Inflammatory macrophage (primary cell): ENCODE data around the gene GULP1.
"Not testable (repeated sequence)": the region's sequence is repeated elsewhere in the genome, so short reads cannot be mapped to it uniquely, and the experiment has no call there.

Experiments
- DNase-seq, 2 donors: peaks; one replicate each; pipeline ENCODE4 v3.0.0-alpha.2; 2020 to 2022

GULP1 gene

GRCh38 chr2:188430705-188431104 is 139.0 kb downstream of the GULP1 start:
- no peak for DNase-seq

DNA sequence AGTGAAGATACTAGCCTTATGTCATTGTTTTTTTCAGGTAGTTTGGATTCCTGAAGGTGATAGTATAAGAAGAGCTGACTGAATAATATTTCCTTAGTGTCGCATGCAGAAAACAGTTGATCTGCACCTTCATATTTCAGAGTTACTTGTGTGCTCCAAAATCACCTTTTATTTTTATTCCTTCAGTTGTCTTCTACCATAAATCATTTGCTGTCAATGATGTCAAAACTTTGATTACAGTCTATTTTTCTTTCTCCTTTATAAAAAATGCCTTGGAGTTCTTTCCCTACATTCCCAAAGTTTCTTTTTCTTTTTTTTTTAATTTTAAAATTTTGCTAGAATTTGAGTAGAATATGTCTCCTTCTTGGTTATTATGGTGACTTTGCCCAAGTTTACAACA is 142.3 kb downstream of the GULP1 start:
- no peak for DNase-seq

GRCh38 chr2:188435115-188435514 is 143.4 kb downstream of the GULP1 start:
- DNase-seq: no peak

- no peak for DNase-seq
Measured at GRCh38 chr2:188437537-188437936, 145.9 kb downstream of the GULP1 start.

GRCh38 chr2:188439986-188440385 is 148.3 kb downstream of the GULP1 start:
- no peak for DNase-seq

DNA sequence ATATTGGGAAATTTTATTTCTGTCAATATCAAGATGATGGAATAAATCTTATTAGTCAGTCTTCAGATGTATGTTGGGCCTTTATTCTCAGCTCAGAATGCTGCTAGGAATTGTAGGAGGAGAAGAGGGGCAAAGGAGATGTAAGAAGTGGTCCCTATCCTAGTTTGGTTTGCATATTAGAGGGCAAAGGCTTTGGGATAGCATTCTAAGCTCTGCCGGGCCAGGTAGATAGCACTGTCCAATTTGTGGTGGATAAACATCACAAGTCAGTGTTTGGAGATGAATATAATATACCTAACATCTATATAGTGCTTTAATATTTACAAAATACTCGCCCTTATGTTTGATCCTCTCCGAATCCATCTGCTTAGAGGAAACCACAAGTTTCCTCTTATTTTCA is 149.2 kb downstream of the GULP1 start:
- no peak for DNase-seq

DNA sequence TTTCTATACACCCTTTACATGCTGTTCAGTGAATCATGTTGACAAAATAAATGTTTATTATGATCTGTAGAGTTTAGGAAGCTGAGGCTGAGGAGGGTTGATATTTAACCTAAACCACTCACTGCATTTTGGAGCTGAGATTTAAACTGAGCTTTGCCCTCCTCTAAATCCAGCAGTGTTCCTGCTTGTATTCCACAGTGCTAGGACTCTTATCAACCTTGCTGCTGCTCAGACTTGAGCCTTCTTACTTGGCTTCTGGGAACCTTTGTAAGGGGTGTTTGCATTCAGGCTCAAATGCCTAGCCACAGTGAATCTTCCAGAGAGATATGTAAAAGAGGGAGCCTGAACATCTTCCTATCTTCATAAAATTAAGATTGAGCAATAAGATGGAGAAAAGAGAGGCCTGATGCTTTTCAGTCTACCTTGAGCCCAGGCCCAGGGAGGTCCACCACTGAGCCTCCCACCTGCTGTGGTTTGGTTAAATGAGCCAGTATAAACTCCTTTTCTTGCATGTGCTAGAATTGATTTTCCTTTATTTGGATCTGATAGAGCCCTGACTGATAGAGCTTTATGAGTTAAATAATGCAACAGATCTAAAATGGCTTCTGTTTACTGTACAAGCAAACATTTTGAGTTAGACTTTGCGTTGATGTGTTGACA is 149.7 kb downstream of the GULP1 start:
- DNase-seq: no peak

GRCh38 chr2:188443207-188443606 is 151.5 kb downstream of the GULP1 start:
- DNase-seq: no peak

DNA sequence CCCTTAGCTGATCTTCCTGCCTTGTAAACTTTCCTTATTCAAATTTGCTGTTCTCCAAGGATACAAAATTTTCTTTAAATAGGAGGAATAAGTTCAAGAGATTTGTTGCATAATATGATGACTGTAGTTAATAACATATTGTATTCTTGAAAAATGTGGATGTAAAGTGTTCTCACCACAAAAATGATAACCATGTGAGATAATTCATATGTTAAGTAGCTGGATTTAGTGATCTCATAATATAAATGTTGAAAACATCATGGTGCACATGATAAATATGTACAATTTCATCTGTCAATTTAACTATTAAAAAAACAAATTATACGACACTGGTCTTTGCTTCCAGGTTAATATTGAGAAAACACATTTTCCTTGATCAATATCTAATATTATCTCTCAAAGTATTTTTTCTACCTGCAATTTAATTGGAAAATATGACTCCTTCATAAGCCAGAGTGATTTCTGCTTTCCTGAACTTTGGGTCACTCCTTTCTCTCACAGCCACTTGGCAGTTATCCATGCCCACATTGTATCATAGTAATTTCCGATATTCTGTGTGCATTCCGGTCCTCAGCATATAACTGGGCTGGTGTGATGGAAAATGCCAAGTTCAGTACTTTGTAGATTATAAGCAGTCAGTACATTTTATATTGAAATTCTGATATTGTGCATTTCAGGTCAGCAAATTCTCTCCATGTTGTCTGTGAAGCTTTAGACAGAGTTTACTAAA is 152.6 kb downstream of the GULP1 start:
- no peak for DNase-seq

- DNase-seq: no peak
Measured at GRCh38 chr2:188449561-188449960, 157.9 kb downstream of the GULP1 start.

DNA sequence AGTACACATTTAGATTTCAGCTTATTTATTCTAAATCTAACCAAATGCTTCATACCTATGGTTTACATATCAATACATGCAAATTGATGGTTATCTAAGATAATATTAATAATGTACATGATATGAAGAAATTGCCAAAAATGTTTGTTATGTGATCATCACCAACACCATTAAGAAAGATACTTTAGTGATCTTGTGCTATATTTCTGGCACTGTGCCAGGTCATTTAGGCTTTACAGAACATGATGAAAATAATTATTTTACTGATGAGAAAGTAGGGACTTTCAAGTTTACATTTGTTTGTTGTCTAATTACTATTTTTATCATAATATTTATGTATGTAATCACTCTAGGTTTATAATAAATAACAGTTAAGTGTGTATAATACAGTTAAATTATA is 158.3 kb downstream of the GULP1 start:
- DNase-seq: no peak

DNA sequence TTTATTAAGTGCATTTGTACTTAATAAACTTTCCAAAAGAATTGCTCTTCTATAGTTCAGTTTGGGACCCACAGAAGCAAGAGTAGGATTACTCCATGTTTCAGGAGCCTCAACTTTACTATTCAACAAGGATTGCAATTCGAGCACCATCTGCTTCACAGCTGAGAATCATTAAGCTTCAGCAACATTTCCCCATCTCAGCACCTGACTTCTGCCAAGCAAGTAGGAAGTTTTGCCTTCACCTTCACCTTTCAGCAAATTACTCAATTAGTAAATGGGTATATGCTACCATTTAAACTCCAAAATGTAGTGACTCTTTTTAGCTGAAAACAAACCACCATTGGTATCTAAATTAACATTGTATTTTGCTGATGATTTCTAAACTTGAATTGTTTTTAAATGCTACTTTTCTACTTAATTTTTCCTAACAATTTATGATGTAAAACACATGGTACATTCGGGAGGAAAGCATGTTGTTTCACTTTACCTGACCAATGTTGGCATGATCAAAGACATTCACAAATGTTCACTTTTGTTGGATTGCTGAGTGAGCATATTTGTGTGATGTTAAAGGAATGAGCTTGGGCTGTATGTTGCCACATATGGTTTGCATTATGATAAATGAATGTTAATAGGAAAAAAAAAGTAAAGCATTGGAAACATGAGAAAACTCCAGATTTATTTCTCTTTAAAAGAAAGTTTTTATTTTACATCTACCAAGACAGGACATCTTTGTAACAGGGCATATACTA is 159.2 kb downstream of the GULP1 start:
- DNase-seq: no peak

- no peak for DNase-seq
Measured at GRCh38 chr2:188452084-188452483, 160.4 kb downstream of the GULP1 start.

GRCh38 chr2:188456114-188456909 is 164.6 kb downstream of the GULP1 start:
- DNase-seq: no peak

DNA sequence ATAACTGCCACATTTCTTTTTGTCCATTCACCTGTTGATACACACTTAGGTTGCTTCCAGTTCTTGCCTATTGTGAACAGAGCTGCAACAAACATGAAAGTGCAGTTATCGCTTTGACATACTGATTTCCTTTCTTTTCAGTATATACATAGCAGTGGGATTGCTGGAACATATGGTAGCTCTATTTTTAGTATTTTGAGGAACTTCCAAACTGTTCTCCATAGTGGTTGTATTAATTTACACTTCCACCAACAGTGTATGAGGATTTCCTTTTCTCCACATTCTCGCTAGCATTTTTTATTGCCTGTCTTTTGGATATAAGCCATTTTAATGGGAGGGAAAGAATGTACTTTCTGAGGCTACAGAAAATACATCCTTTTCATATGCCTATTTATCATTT is 167.4 kb downstream of the GULP1 start:
- no peak for DNase-seq

DNA sequence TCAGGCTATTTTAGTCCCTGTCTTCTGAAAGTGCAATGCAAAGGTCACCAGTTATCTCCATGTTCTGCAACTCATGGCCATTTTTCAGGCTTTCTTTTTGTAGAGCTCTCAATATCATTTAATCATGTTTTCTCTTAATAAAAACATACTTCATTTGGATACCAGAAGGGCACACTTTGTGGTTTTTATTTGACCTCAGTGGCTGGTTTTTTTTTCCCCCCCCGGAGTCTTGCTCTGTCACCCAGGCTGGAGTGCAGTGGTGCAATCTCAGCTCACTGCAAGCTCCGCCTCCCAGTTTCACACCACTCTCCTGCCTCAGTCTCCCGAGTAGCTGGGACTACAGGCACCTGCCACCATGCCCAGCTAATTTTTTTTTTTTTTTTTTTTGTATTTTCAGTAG is 174.4 kb downstream of the GULP1 start:
- not testable (repeated sequence) for DNase-seq

DNA sequence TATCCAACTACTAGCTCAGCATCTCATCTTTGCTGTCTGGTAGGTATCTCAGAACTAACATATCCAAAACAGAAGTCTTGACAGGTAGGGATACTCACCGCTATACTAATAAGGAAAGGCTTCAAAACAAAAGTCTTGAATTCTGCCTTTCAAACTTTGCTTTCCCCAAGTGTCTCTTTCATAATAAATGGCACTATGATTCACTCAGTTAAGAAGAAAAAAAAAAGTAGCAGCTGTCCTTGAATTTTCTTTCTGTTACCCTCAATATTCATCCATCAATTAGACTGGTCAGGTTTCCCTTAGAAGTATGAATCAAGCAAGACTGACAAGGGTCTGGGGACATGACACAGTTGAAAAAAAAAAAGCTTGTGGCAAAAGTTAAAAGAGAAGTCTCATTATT is 175.1 kb downstream of the GULP1 start:
- no peak for DNase-seq

- DNase-seq: no peak
Measured at GRCh38 chr2:188471166-188471565, 179.5 kb downstream of the GULP1 start.

DNA sequence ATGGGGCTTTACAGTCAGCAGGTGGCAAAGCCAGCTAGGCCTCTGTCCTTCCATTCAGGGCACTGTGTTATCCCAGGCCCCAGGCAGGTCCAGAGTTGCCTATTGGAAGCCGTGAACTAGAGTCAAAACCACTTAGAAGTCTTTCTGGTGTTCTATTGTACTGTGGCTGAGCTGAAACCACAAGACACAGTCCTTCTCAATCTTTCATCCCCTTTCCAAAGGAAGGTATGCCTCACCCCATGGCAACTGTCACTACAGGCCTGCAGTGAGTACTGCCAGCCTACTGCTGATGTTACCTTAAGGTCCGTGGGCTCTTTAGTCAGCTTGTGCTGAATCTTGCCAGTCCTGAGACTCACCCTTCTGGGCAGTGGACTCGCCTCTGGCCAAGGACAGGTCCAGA is 181.6 kb downstream of the GULP1 start:
- no peak for DNase-seq

GRCh38 chr2:188474316-188474715 is 182.6 kb downstream of the GULP1 start:
- no peak for DNase-seq

- DNase-seq: no peak
Measured at GRCh38 chr2:188475945-188476344, 184.3 kb downstream of the GULP1 start.

DNA sequence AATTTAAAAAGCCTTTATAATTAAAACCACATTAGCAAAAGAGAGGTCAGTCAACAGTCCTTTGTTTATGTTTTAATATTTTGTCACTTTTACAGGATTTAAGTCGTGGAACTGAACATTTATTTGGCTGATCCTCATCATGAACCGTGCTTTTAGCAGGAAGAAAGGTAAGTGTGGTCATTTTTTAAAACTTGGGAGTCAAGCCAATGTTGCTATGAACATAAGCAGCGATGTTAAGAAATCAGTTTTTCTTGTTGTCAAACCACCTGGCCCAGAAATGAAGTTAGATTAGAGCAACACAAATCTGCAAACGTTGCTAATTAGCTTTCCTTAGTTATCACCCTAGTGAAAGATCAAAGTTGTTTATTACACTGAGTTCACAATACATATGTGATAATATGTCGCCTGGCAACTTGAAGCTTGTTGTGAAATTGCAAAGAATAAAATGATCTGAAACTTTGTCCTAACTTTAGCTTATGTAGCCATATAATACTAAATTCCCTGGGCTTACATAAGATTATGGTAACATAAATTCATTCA is 186.0 kb downstream of the GULP1 start:
- no peak for DNase-seq

GRCh38 chr2:188478724-188479123 is 187.1 kb downstream of the GULP1 start:
- DNase-seq: no peak
